IPS DF 4.7 (cell line): ENCODE measurements around the gene ACAD10.
"Not testable (repeated sequence)": the region's sequence is repeated elsewhere in the genome, so short reads cannot be mapped to it uniquely, and the experiment has no call there.

ENCODE experiments used
- DNase-seq: peaks from one replicate; pipeline ENCODE4 v3.0.0-alpha.2; 2013; ENCODE audit warnings: low spot score; ENCODE audit errors: extremely low read depth

ACAD10 gene

GRCh38 chr12:111748867-111749266 is 63.0 kb downstream of the ACAD10 start:
- DNase-seq = no peak

GRCh38 chr12:111749391-111749790 is 63.5 kb downstream of the ACAD10 start:
- DNase-seq = no peak

GRCh38 chr12:111753144-111753881 is 67.5 kb downstream of the ACAD10 start:
- DNase-seq = no peak

GRCh38 chr12:111754671-111755070 is 68.8 kb downstream of the ACAD10 start:
- no peak for DNase-seq

- no peak for DNase-seq
Observed at GRCh38 chr12:111756196-111756595, 70.3 kb downstream of the ACAD10 start.

GRCh38 chr12:111756681-111757080 is 70.8 kb downstream of the ACAD10 start:
- no peak for DNase-seq

GRCh38 chr12:111757361-111758119 is 71.7 kb downstream of the ACAD10 start:
- DNase-seq = no peak

GRCh38 chr12:111758120-111758561 is 72.3 kb downstream of the ACAD10 start:
- no peak for DNase-seq

GRCh38 chr12:111759271-111759670 is 73.4 kb downstream of the ACAD10 start:
- no peak for DNase-seq

- no peak for DNase-seq
Observed at GRCh38 chr12:111759991-111760390, 74.1 kb downstream of the ACAD10 start.

GRCh38 chr12:111761099-111761498 is 75.2 kb downstream of the ACAD10 start:
- no peak for DNase-seq

GRCh38 chr12:111761706-111762105 is 75.9 kb downstream of the ACAD10 start:
- no peak for DNase-seq

GRCh38 chr12:111763552-111763951 is 77.7 kb downstream of the ACAD10 start:
- not testable (repeated sequence) for DNase-seq

- no peak for DNase-seq
Observed at GRCh38 chr12:111764120-111764821, 78.4 kb downstream of the ACAD10 start.

- DNase-seq = no peak
Observed at GRCh38 chr12:111766608-111767361, 80.9 kb downstream of the ACAD10 start, which contains the start of gene ALDH2. Gene ALDH2 (plus strand): TSS chr12:111766933. CDS start chr12:111766983, 50 bp downstream.

GRCh38 chr12:111767362-111768158 is 81.7 kb downstream of the ACAD10 start:
- no peak for DNase-seq

GRCh38 chr12:111768159-111768895 is 82.5 kb downstream of the ACAD10 start:
- no peak for DNase-seq

- DNase-seq = no peak
Observed at GRCh38 chr12:111769599-111769998, 83.7 kb downstream of the ACAD10 start.

- DNase-seq = no peak
Observed at GRCh38 chr12:111773801-111774551, 88.1 kb downstream of the ACAD10 start.
